Endothelial cell of coronary artery (primary cell): ENCODE measurements around the gene KRTAP13-4. TPM values are rescaled to one million over a fixed set of nuclear protein-coding genes. Genes with fewer than 3 reads are reported as not detected.

ENCODE experiments used
- total RNA-seq: library from RNA; depleted of rRNA; stranded (reverse); fragments of >200 nt; gene quantifications from 2 replicates; pipeline ENCODE4 v1.2.3, GENCODE V29; 2014

Gene KRTAP13-4, protein sequence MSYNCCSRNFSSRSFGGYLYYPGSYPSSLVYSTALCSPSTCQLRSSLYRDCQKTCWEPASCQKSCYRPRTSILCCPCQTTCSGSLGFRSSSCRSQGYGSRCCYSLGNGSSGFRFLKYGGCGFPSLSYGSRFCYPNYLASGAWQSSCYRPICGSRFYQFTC
- total RNA-seq, result not detected in 2 replicates

DNA sequence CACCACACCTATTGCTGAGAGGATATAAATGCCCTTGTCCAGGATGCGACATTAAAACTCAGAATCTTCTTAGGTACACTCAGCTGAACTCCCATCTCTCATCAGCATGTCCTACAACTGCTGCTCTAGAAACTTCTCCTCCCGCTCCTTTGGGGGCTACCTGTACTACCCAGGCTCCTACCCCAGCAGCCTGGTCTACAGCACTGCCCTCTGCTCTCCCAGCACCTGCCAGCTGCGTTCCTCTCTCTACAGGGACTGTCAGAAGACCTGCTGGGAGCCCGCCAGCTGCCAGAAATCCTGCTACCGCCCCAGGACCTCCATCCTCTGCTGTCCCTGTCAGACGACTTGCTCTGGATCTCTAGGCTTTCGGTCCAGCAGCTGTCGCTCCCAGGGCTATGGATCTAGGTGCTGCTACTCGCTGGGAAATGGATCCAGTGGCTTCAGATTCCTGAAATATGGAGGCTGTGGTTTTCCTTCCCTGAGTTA lies at the start of gene KRTAP13-4:
TSS of gene KRTAP13-4 (plus strand) at position 51 of the 486 bp plus-strand sequence. CDS start at position 107, 56 bp downstream.

DNA sequence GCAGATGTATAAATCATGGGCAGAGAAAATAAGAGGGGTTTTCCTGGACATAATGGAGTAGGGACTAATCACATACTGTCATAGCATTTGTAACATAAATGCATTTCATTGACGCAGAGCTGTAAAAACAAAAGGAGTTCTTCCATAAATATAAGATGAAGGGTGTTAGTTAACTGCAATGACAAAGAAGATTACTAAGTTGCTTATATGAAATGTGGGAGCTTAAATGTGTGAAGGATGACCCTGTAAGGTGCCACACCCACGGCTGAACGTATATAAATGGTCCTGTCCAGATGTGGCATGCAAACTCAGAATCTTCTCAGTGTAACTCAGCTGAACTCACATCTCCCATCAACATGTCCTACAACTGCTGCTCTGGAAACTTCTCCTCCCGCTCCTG lies 34.3 kb upstream of the KRTAP13-4 start, which contains the start of gene KRTAP13-1:
TSS of gene KRTAP13-1 (plus strand) at position 301 of the 400 bp plus-strand sequence. CDS start at position 357, 56 bp downstream.

GRCh38 chr21:30425826-30426225 lies 4.2 kb upstream of the KRTAP13-4 start, which contains the start of gene KRTAP13-3:
Gene KRTAP13-3 (minus strand): TSS chr21:30425926. CDS start chr21:30425912, 14 bp downstream.

DNA sequence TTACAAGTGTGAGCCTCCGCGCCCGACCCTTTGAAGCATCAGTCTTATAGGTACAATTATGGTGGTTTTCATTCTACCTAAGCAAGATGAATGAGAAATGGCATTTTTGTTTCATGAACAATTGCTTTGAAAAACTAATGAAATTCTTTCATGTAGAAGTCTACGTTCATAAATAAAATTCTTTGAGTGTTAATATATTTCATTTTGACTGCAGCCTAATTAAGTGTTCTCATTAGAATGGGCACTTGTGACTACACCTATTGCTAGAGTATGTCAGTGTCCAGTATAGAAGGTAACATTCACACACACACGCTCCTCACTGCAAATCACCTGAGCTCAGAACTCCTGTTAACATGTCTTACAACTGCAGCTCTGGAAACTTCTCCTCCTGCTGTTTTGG lies 10.0 kb downstream of the KRTAP13-4 start, which contains the start of gene KRTAP15-1:
TSS of gene KRTAP15-1 (plus strand) at position 301 of the 400 bp plus-strand sequence. CDS start at position 354, 53 bp downstream.

DNA sequence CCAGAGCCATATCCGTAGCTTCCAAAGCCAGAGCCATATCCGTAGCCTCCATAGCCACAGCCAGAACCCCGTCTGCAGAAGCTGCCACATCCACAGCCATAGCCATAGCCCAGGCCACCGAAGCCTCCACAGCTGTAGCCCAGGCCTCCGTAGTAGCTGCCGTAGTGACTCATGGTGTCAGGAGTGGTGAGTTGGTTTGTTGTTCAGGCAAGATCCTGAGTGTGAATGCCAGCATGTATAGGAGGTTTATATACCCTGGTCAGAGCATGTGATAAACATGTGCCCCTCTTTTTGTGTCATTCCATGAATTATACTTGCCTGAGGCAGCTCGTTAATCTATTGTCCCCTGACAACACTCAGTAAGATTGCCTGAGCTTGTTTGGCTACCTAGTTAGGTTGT lies 50.1 kb downstream of the KRTAP13-4 start, which contains the start of gene KRTAP19-1:
TSS of gene KRTAP19-1 (minus strand) at position 223 of the 400 bp plus-strand sequence. CDS start at position 173, 50 bp downstream.

Other genes with a start within 250 kb of the KRTAP13-4 start
- gene CLDN8, start 214.1 kb upstream of the KRTAP13-4 start, total RNA-seq, result not detected in 2 replicates
- gene KRTAP24-1, start 147.3 kb upstream of the KRTAP13-4 start, total RNA-seq, result not detected in 2 replicates
- not detected in 2 replicates for gene KRTAP25-1, start 140.7 kb upstream of the KRTAP13-4 start, total RNA-seq
- gene KRTAP26-1, start 109.9 kb upstream of the KRTAP13-4 start, total RNA-seq, result not detected in 2 replicates
- gene KRTAP27-1, start 92.5 kb upstream of the KRTAP13-4 start, total RNA-seq, result not detected in 2 replicates
- gene KRTAP23-1, start 81.6 kb upstream of the KRTAP13-4 start, total RNA-seq, result not detected in 2 replicates
- gene KRTAP13-2, start 57.9 kb upstream of the KRTAP13-4 start, total RNA-seq, result not detected in 2 replicates
- not detected in 2 replicates for gene KRTAP13-1, start 34.2 kb upstream of the KRTAP13-4 start, total RNA-seq
- gene KRTAP13-3, start 4.3 kb upstream of the KRTAP13-4 start, total RNA-seq, result not detected in 2 replicates
- gene KRTAP15-1, start 10.1 kb downstream of the KRTAP13-4 start, total RNA-seq, result not detected in 2 replicates
- gene KRTAP19-1, start 50.1 kb downstream of the KRTAP13-4 start, total RNA-seq, result not detected in 2 replicates
- not detected in 2 replicates for gene KRTAP19-2, start 57.2 kb downstream of the KRTAP13-4 start, total RNA-seq
- gene KRTAP19-3, start 61.8 kb downstream of the KRTAP13-4 start, total RNA-seq, result not detected in 2 replicates
- not detected in 2 replicates for gene KRTAP19-4, start 66.9 kb downstream of the KRTAP13-4 start, total RNA-seq
- not detected in 2 replicates for gene KRTAP19-5, start 71.9 kb downstream of the KRTAP13-4 start, total RNA-seq
- gene KRTAP19-6, start 111.6 kb downstream of the KRTAP13-4 start, total RNA-seq, result not detected in 2 replicates
- not detected in 2 replicates for gene KRTAP19-7, start 131.1 kb downstream of the KRTAP13-4 start, total RNA-seq
- not detected in 2 replicates for gene KRTAP22-2, start 160.2 kb downstream of the KRTAP13-4 start, total RNA-seq
- gene KRTAP6-3, start 162.2 kb downstream of the KRTAP13-4 start, total RNA-seq, result not detected in 2 replicates
- gene KRTAP6-2, start 168.7 kb downstream of the KRTAP13-4 start, total RNA-seq, result not detected in 2 replicates
- gene KRTAP22-1, start 170.9 kb downstream of the KRTAP13-4 start, total RNA-seq, result not detected in 2 replicates
- not detected in 2 replicates for gene KRTAP6-1, start 183.7 kb downstream of the KRTAP13-4 start, total RNA-seq
- not detected in 2 replicates for gene KRTAP20-1, start 186.2 kb downstream of the KRTAP13-4 start, total RNA-seq
- not detected in 2 replicates for gene KRTAP20-4, start 190.4 kb downstream of the KRTAP13-4 start, total RNA-seq
- not detected in 2 replicates for gene KRTAP20-2, start 205.0 kb downstream of the KRTAP13-4 start, total RNA-seq
- gene KRTAP20-3, start 212.6 kb downstream of the KRTAP13-4 start, total RNA-seq, result not detected in 2 replicates